H1 (cell line): ENCODE measurements around the gene OVCH2. TPM values are rescaled to one million over a fixed set of nuclear protein-coding genes. Genes with fewer than 3 reads are reported as not detected.

Experiments used
- CTCF ChIA-PET: fragments of 300-600 bp; sonication (Branson Sonifier 250); formaldehyde crosslinking; loops from one replicate; lab custom pipeline; 2021; ENCODE audit not compliant: partially characterized antibody; lab: Charles Lee
- POLR2A ChIA-PET: fragments of 300-600 bp; sonication (Branson Sonifier 250); formaldehyde crosslinking; loops from one replicate; lab custom pipeline; 2021; ENCODE audit warnings: inconsistent platforms; ENCODE audit not compliant: partially characterized antibody; lab: Charles Lee
- DNase-seq, 2 experiments: peaks; one replicate each; pipeline versions ENCODE4 v3.0.0 to v3.0.0-alpha.2; 2010 to 2022; ENCODE audit warnings: low spot score in 2 of 2, low read depth in 1 of 2, mixed read lengths in 1 of 2
- FAIRE-seq: peaks from 2 replicates; lab custom pipeline; 2011; peaks lifted over from hg19 to GRCh38; lab: Jason Lieb, UNC
- H2AFZ ChIP-seq: 2 replicates; pipeline ENCODE4 v1.8.1; 2012; ENCODE audit warnings: low read length, inconsistent platforms
- H2AK5ac ChIP-seq: 2 replicates; pipeline ENCODE4 v1.6.1; 2013; ENCODE audit warnings: low read depth, low read length
- H2BK120ac ChIP-seq: replicated peaks from 2 replicates; pipeline ENCODE3; 2013; ENCODE audit warnings: low read depth, low read length, inconsistent platforms
- H2BK12ac ChIP-seq: 2 replicates; pipeline ENCODE4 v1.6.1; 2013; ENCODE audit warnings: low read depth, low read length
- H2BK15ac ChIP-seq: 2 replicates; pipeline ENCODE4 v1.6.1; 2013; ENCODE audit warnings: low read length
- H2BK20ac ChIP-seq: 2 replicates; pipeline ENCODE4 v1.6.1; 2013; ENCODE audit warnings: low read length
- H2BK5ac ChIP-seq: 2 replicates; pipeline ENCODE4 v1.6.1; 2013; ENCODE audit warnings: low read depth, low read length
- H3K14ac ChIP-seq: 2 replicates; pipeline ENCODE4 v1.6.1; 2013; ENCODE audit warnings: inconsistent platforms; ENCODE audit not compliant: insufficient read length
- H3K18ac ChIP-seq: 2 replicates; pipeline ENCODE4 v1.6.1; 2013; ENCODE audit warnings: low read length; ENCODE audit errors: extremely low read depth
- H3K23ac ChIP-seq: 2 replicates; pipeline ENCODE4 v1.6.1; 2013; ENCODE audit warnings: inconsistent platforms; ENCODE audit not compliant: insufficient read length
- H3K23me2 ChIP-seq: 2 replicates; pipeline ENCODE4 v1.6.1; 2013; ENCODE audit warnings: low read depth, low read length
- H3K27ac ChIP-seq: 2 replicates; pipeline ENCODE4 v1.6.1; 2011; ENCODE audit warnings: low read depth, low read length, inconsistent platforms
- H3K27me3 ChIP-seq, 4 experiments: replicated peaks in 1 of 4; 1 replicate in 1 of 4; 2 replicates in 3 of 4; pipeline versions ENCODE4 v1.6.1 to v1.8.1; 2011 to 2013; ENCODE audit warnings: low read length in 3 of 4, mild to moderate bottlenecking in 3 of 4, inconsistent platforms in 2 of 4, mixed read lengths in 2 of 4, moderate library complexity in 1 of 4; ENCODE audit not compliant: control insufficient read depth in 3 of 4, insufficient read depth in 3 of 4; ENCODE audit errors: extremely low read depth in 1 of 4
- H3K36me3 ChIP-seq, 4 experiments: 2 replicates each; pipeline versions ENCODE4 v1.6.1 to v1.8.1; 2011 to 2013; ENCODE audit warnings: mild to moderate bottlenecking in 4 of 4, low read length in 3 of 4, moderate library complexity in 2 of 4, control low read depth in 1 of 4, inconsistent platforms in 1 of 4; ENCODE audit not compliant: insufficient read depth in 4 of 4, control insufficient read depth in 2 of 4
- H3K4ac ChIP-seq: replicated peaks from 2 replicates; pipeline ENCODE3; 2013; ENCODE audit warnings: low read length, low read depth, mixed read lengths, inconsistent platforms; ENCODE audit not compliant: insufficient read length
- H3K4me1 ChIP-seq, 4 experiments: replicated peaks in 1 of 4; 1 replicate in 1 of 4; 2 replicates in 3 of 4; pipeline versions ENCODE4 v1.6.1 to v1.8.1; 2011 to 2013; ENCODE audit warnings: low read length in 3 of 4, inconsistent platforms in 2 of 4, mixed read lengths in 1 of 4; ENCODE audit not compliant: insufficient read depth in 4 of 4, control insufficient read depth in 3 of 4
- H3K4me2 ChIP-seq, 2 experiments: 2 replicates each; pipeline versions ENCODE4 v1.6.1 to v1.8.1; 2011 to 2013; ENCODE audit warnings: low read depth in 2 of 2, low read length in 2 of 2, control low read depth in 1 of 2, inconsistent platforms in 1 of 2, mild to moderate bottlenecking in 1 of 2; ENCODE audit not compliant: insufficient read depth in 1 of 2
- H3K4me3 ChIP-seq, 4 experiments: fragments of 200-600, 300-600 bp in 1 of 4; sonication (generic), shearing (Covaris generic), sonication (Bioruptor Twin) in 1 of 4; 2 replicates each; pipeline versions ENCODE4 v1.5.1 to v1.8.1; 2011 to 2016; ENCODE audit warnings: low read length in 4 of 4, low read depth in 3 of 4, control low read depth in 2 of 4, inconsistent platforms in 2 of 4, mild to moderate bottlenecking in 2 of 4, mixed read lengths in 1 of 4, moderate library complexity in 1 of 4; ENCODE audit not compliant: insufficient read depth in 2 of 4; ENCODE audit errors: extremely low read depth in 1 of 4
- H3K56ac ChIP-seq: replicated peaks from 2 replicates; pipeline ENCODE3; 2013; ENCODE audit warnings: low read depth, mild to moderate bottlenecking, mixed read lengths, low read length, inconsistent platforms; ENCODE audit not compliant: insufficient read length
- H3K79me1 ChIP-seq: 2 replicates; pipeline ENCODE4 v1.6.1; 2013; ENCODE audit warnings: low read depth, low read length, control low read depth
- H3K79me2 ChIP-seq, 2 experiments: 2 replicates each; pipeline versions ENCODE4 v1.6.1 to v1.8.1; 2012 to 2013; ENCODE audit warnings: low read length in 2 of 2, mild to moderate bottlenecking in 2 of 2, inconsistent platforms in 1 of 2; ENCODE audit not compliant: insufficient read depth in 2 of 2, control insufficient read depth in 1 of 2
- H3K9ac ChIP-seq, 4 experiments: replicated peaks in 1 of 4; 1 replicate in 1 of 4; 2 replicates in 3 of 4; pipeline versions ENCODE4 v1.6.1 to v1.8.1; 2011 to 2013; ENCODE audit warnings: low read depth in 3 of 4, low read length in 3 of 4, control low read depth in 2 of 4, mild to moderate bottlenecking in 2 of 4, moderate library complexity in 2 of 4, inconsistent platforms in 1 of 4; ENCODE audit errors: extremely low read depth in 1 of 4
- H3K9me3 ChIP-seq, 2 experiments: 2 replicates each; pipeline versions ENCODE4 v1.6.1 to v1.8.1; 2012 to 2013; ENCODE audit warnings: mild to moderate bottlenecking in 2 of 2, moderate library complexity in 2 of 2, control low read depth in 1 of 2, inconsistent platforms in 1 of 2, low read depth in 1 of 2, low read length in 1 of 2, mixed read lengths in 1 of 2; ENCODE audit not compliant: insufficient read depth in 2 of 2
- H4K20me1 ChIP-seq, 2 experiments: replicated peaks in 1 of 2; 2 replicates each; pipeline versions ENCODE3 to v1.8.1; 2011 to 2013; ENCODE audit warnings: inconsistent platforms in 2 of 2, low read length in 2 of 2, mild to moderate bottlenecking in 1 of 2; ENCODE audit not compliant: insufficient read depth in 2 of 2, control insufficient read depth in 1 of 2
- H4K5ac ChIP-seq: 2 replicates; pipeline ENCODE4 v1.6.1; 2013; ENCODE audit warnings: low read length, low read depth, mixed read lengths, inconsistent platforms; ENCODE audit not compliant: insufficient read length
- H4K8ac ChIP-seq: 2 replicates; pipeline ENCODE4 v1.8.0; 2013; ENCODE audit warnings: mild to moderate bottlenecking, moderate library complexity, low read length, inconsistent platforms; ENCODE audit not compliant: insufficient read depth; ENCODE audit errors: extremely low read depth
- H4K91ac ChIP-seq: replicated peaks from 2 replicates; pipeline ENCODE3; 2013; ENCODE audit warnings: low read length, mixed read lengths, inconsistent platforms; ENCODE audit not compliant: insufficient read length
- BCL11A ChIP-seq, 2 experiments: IDR thresholded peaks; one replicate each; pipeline ENCODE4 v1.6.1; 2011; ENCODE audit warnings: low read depth in 2 of 2, low read length in 2 of 2, mild to moderate bottlenecking in 2 of 2
- CREB1 ChIP-seq: IDR thresholded peaks from 2 replicates; pipeline ENCODE4 v1.6.1; 2012; ENCODE audit warnings: inconsistent platforms
- CTCF ChIP-seq, 3 experiments: IDR thresholded peaks; 1 replicate in 2 of 3; 2 replicates in 1 of 3; pipeline versions ENCODE4 v1.5.1 to v1.6.1; 2011; ENCODE audit warnings: low read length in 3 of 3, mild to moderate bottlenecking in 3 of 3, inconsistent platforms in 2 of 3, low read depth in 1 of 3, moderate library complexity in 1 of 3; ENCODE audit not compliant: insufficient read depth in 1 of 3; ENCODE audit errors: control extremely low read depth in 1 of 3
- FOSL1 ChIP-seq: IDR thresholded peaks from 2 replicates; pipeline ENCODE4 v1.6.1; 2011; ENCODE audit warnings: mild to moderate bottlenecking, low read depth, low read length, moderate library complexity; ENCODE audit not compliant: insufficient read depth
- HDAC6 ChIP-seq: IDR thresholded peaks from one replicate; pipeline ENCODE4 v1.7.1; 2012; ENCODE audit warnings: low read depth, mild to moderate bottlenecking, inconsistent platforms, low read length, moderate library complexity
- SIX5 ChIP-seq: IDR thresholded peaks from 2 replicates; pipeline ENCODE4 v1.6.1; 2011; ENCODE audit warnings: mild to moderate bottlenecking, low read depth, low read length
- WGBS, 2 experiments: shearing (Covaris generic) in 1 of 2; methylation state at CpG; one replicate each; pipeline versions ENCODE4 v1.1.6 to v1.1.7; 2013 to 2015; ENCODE audit warnings: low lambda C conversion rate in 2 of 2, mixed read lengths in 2 of 2, inconsistent platforms in 1 of 2, low coverage in 1 of 2, missing lambda C conversion rate in 1 of 2; ENCODE audit not compliant: insufficient replicate concordance in 2 of 2, insufficient coverage in 1 of 2, insufficient read length in 1 of 2; ENCODE audit errors: extremely low coverage in 1 of 2, missing lambda C conversion rate in 1 of 2; 5-methylcytosine and 5-hydroxymethylcytosine counted together
- polyA plus RNA-seq, 7 experiments: library from polyadenylated mRNA; depleted of rRNA in 3 of 7; stranded (reverse) in 5 of 7; unstranded in 2 of 7; fragments of >200 nt in 5 of 7; fragments of 200-250 nt in 2 of 7; gene quantifications; 1 replicate in 5 of 7; 2 replicates in 1 of 7; 4 replicates in 1 of 7; pipeline versions ENCODE4 v1.2.1 to v1.2.3, GENCODE V29; 2011 to 2013; ENCODE audit warnings: missing spikeins in 2 of 7, mixed read lengths in 2 of 7
- total RNA-seq: library from RNA; stranded (reverse); fragmentation: NEBNext Ultra II Directional; extraction: Animal tissue kit (Norgen Biotek cat#: 25700); gene quantifications from 2 replicates; pipeline ENCODE4 v1.2.1, GENCODE V29; 2021
- TF ChIP-seq, protein P1 (sequence below): IDR thresholded peaks from 2 replicates; pipeline ENCODE4 v1.6.1; 2012; ENCODE audit warnings: low read length, inconsistent platforms

The OVCH2 gene
- total and polyA plus RNA-seq, 2 of the 8 experiments (the other 6 are each of a cell fraction or from before 2014, with no cell fraction given) = 0.03 to 1.1 TPM

DNA sequence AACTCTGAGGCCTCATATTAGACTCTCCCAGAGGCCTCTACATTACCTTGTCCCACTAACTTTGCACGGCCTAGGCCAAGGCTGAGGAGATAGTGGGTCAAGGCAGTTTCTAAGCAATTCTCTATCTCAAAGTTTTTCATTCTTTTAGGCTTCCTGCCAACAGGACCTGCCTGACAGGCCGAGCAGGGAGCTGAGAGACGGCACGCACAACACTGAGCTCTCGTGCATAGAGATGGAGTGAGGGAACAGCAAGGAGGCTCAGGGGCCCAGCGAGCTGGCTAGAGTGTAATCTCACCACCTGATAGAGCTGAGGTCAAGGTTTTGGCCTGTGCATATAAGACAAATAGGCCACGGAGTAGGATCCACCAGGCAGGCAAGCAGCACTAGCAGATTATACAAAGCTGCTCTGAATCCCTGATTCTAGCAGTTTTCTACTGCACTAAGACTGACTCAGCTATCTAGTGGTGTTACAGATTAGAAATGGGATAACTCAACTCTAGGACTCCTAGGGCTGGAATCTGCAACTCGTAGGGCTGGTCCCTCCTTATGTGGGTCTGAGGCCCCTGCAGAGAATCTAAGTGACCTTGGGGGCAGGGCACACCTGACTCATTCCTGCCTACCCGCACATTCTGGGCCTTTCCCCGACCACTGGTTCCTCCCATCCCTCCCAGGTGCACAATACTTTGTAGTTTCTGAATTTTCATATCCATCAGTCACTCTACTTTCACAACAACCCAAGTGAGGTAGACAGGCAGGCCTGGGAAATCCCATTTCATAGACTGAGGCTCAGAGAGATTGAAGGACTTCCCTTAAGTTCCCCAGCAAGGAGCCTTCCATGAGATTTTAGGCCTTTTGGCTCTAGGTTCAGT is 34.7 kb downstream of the OVCH2 start:
- H3K27me3 ChIP-seq = no peaks in the 10 kb centered on the region
- no peak overlapping the region for H2AFZ ChIP-seq
- H4K8ac ChIP-seq = no peak overlapping the region
- no peak overlapping the region for H2BK20ac ChIP-seq
- no peak overlapping the region for H3K4me3 ChIP-seq
- ChIA-PET POLR2A (interaction anchor here (0.6 to 1.8 kb wide), 4 partner anchors 10 to 95 kb away, joined by 3 to 5 read pairs (median 4); no protein-coding TSS in a partner anchor), CTCF (interaction anchor here (0.6 to 3.7 kb wide), 8 partner anchors 16 to 133 kb away, joined by 3 to 21 read pairs (median 4); no protein-coding TSS in a partner anchor)
- H3K9ac ChIP-seq = no peak overlapping the region
- H3K4me2 ChIP-seq = no peak overlapping the region; a peak in 1 of 4 replicates
- 90% methylated on average over 10 of the region's 10 CpGs; no CpG with 5 or more reads in 1 of the 2 experiments for WGBS, 2 experiments
- no peak for FAIRE-seq
- H3K14ac ChIP-seq = no peak overlapping the region
- H2AK5ac ChIP-seq = no peak overlapping the region
- H4K5ac ChIP-seq = no peak overlapping the region
- H3K27ac ChIP-seq = no peak overlapping the region
- H2BK120ac ChIP-seq = no peak overlapping the region
- no peak for DNase-seq
- H3K4ac ChIP-seq = no peak overlapping the region
- peaks cover 16% of the 10 kb centered on the region; the same call in 1 of the 2 replicates for H3K23me2 ChIP-seq
- H3K9me3 ChIP-seq = no peaks in the 10 kb centered on the region
- no peak overlapping the region for H3K23ac ChIP-seq
- H2BK12ac ChIP-seq = no peak overlapping the region
- peaks cover 11 to 30% (median 14%) of the 10 kb centered on the region in 4 experiments; a peak in 7 of 8 replicates for H3K36me3 ChIP-seq
- no peak overlapping the region for H2BK5ac ChIP-seq
- H2BK15ac ChIP-seq = no peak overlapping the region
- no peaks in the 10 kb centered on the region for H3K79me2 ChIP-seq
- H3K56ac ChIP-seq = no peak overlapping the region
- H4K91ac ChIP-seq = no peak overlapping the region
- H4K20me1 ChIP-seq = no peaks in the 10 kb centered on the region
- H3K18ac ChIP-seq = no peak overlapping the region
- peaks cover 2% of the 10 kb centered on the region; the same call in 1 of the 2 replicates for H3K79me1 ChIP-seq
- H3K4me1 ChIP-seq = peaks cover 0 to 10% (median 4%) of the 10 kb centered on the region in 4 experiments; a peak in 4 of 7 replicates
- TF ChIP-seq BCL11A (IDR thresholded peaks at IDR 0.05; ENCODE audit: low read depth in 2 of 2, low read length in 2 of 2) (no peak), FOSL1 (no peak), HDAC6 (no peak), CTCF (IDR thresholded peaks at IDR 0.05; ENCODE audit: control extremely low read depth in 1 of 3, insufficient read depth in 1 of 3, low read depth in 1 of 3, low read length in 3 of 3) (no peak), CREB1 (no peak), SIX5 (no peak)
- TF ChIP-seq, protein P1, sequence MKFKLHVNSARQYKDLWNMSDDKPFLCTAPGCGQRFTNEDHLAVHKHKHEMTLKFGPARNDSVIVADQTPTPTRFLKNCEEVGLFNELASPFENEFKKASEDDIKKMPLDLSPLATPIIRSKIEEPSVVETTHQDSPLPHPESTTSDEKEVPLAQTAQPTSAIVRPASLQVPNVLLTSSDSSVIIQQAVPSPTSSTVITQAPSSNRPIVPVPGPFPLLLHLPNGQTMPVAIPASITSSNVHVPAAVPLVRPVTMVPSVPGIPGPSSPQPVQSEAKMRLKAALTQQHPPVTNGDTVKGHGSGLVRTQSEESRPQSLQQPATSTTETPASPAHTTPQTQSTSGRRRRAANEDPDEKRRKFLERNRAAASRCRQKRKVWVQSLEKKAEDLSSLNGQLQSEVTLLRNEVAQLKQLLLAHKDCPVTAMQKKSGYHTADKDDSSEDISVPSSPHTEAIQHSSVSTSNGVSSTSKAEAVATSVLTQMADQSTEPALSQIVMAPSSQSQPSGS = no peak
